ENCODE results near the gene PCDH7. TPM values are rescaled to one million over a fixed set of nuclear protein-coding genes. Genes with fewer than 3 reads are reported as not detected.

The PCDH7 gene, protein sequence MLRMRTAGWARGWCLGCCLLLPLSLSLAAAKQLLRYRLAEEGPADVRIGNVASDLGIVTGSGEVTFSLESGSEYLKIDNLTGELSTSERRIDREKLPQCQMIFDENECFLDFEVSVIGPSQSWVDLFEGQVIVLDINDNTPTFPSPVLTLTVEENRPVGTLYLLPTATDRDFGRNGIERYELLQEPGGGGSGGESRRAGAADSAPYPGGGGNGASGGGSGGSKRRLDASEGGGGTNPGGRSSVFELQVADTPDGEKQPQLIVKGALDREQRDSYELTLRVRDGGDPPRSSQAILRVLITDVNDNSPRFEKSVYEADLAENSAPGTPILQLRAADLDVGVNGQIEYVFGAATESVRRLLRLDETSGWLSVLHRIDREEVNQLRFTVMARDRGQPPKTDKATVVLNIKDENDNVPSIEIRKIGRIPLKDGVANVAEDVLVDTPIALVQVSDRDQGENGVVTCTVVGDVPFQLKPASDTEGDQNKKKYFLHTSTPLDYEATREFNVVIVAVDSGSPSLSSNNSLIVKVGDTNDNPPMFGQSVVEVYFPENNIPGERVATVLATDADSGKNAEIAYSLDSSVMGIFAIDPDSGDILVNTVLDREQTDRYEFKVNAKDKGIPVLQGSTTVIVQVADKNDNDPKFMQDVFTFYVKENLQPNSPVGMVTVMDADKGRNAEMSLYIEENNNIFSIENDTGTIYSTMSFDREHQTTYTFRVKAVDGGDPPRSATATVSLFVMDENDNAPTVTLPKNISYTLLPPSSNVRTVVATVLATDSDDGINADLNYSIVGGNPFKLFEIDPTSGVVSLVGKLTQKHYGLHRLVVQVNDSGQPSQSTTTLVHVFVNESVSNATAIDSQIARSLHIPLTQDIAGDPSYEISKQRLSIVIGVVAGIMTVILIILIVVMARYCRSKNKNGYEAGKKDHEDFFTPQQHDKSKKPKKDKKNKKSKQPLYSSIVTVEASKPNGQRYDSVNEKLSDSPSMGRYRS (N-terminal part only)
- not detected for total RNA-seq

DNA sequence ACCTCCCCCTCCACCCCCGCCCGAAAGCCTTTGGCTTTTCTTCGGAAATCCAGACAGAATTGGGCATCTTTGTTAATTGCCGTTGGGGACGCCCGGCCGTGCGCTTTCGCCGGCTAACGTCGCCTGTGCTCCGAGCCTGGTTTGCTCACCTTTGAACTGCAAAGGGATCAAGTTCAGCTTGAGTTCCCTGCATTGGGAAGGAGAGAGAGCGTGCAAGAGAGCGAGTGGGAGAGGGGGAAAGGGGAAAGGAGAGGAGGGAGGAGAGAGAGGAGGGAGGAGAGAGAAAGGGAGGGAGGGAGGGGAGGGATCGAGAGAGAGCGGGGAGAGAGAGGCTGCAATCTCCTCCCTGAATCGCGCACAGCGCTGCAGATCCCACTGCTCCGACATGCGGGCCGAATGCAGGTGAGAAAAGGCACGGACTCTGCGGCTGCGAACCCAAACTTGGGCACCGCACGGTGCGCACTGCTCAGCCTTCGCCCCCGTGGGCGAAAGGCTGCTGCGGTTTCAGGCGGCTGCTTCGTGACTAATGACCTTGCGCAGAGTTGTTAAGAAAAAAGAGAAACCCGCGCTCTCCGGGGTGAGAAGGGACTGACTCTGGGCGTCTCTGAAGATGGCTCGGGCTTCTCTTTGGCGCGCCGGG lies at the start of gene PCDH7:
PCDH7 (plus strand) TSS at position 349 of the 640 bp plus-strand sequence. CDS start 1,054 bp downstream, outside the sequence.
- Mint-ChIP-seq H3K4me1 (peaks cover 23% of the 10 kb centered on the region), H3K4me3 (peak within 1 kb of the TSS; percentile 47), H3K27ac (peak within 1 kb of the TSS; percentile 84), H3K9me3 (no peaks in the 10 kb centered on the region), H3K27me3 (peaks cover 56% of the 10 kb centered on the region), H3K36me3 (ENCODE audit: low read depth) (peaks cover 6% of the 10 kb centered on the region)
- DNase-seq = no peak
- CTCF ChIA-PET = no interaction called here
- POLR2A ChIA-PET = no interaction called here

DNA sequence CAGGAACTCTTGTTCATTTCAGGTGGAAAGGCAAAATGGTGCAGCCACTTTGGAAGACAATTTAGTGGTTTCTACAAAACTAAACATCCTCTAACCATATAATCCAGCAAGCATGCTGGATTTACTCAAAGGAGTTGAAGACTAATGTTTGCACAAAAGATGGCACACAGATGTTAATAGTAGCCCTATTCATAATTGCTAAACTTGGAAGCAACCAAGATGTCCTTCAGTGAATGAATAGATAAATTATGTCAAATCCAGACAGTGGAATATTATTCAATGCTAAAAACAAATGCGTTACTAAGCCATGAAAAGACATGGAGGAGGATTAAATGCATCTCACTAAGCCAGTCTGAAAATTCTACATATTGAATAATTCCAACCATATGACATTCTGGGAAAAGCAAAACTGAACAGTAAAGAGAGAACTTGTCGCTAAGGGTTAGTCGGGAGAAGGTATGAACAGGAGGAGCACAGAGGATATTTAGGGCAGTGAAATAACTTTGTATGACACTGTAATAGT lies 48.2 kb upstream of the PCDH7 start:
- Mint-ChIP-seq H3K4me3 (no peak overlapping the region), H3K27ac (no peak overlapping the region), H3K36me3 (ENCODE audit: low read depth) (no peaks in the 10 kb centered on the region), H3K9me3 (no peaks in the 10 kb centered on the region), H3K4me1 (no peaks in the 10 kb centered on the region), H3K27me3 (no peaks in the 10 kb centered on the region)
- POLR2A ChIA-PET = no interaction called here
- no peak for DNase-seq
- CTCF ChIA-PET = no interaction called here

DNA sequence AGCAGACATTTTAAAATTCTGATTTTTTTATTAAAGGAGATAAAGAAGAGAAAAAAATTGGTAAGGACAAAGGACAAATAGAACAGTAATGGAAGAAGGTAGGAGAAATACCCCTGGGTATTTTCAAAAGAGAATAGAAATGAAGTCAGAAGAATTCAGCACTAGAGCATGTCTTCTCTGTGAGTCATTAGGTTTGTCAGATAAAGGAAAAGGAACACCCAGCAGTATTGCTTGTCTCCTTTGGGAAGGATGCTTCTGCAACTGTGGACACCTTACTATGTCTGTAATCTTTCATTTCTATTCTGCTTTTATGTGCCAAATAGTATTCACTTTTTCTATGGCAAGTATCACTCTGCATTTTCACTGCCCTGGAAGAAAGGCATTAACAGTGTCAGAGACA lies 24.0 kb upstream of the PCDH7 start:
- ChIA-PET POLR2A (no interaction called here), CTCF (no interaction called here)
- no peaks in the 10 kb centered on the region for H3K9me3 Mint-ChIP-seq
- H3K27ac Mint-ChIP-seq = no peak overlapping the region
- no peaks in the 10 kb centered on the region for H3K4me1 Mint-ChIP-seq
- no peak for DNase-seq
- no peaks in the 10 kb centered on the region for H3K36me3 Mint-ChIP-seq (ENCODE audit: low read depth)
- no peak overlapping the region for H3K4me3 Mint-ChIP-seq
- H3K27me3 Mint-ChIP-seq = no peaks in the 10 kb centered on the region

DNA sequence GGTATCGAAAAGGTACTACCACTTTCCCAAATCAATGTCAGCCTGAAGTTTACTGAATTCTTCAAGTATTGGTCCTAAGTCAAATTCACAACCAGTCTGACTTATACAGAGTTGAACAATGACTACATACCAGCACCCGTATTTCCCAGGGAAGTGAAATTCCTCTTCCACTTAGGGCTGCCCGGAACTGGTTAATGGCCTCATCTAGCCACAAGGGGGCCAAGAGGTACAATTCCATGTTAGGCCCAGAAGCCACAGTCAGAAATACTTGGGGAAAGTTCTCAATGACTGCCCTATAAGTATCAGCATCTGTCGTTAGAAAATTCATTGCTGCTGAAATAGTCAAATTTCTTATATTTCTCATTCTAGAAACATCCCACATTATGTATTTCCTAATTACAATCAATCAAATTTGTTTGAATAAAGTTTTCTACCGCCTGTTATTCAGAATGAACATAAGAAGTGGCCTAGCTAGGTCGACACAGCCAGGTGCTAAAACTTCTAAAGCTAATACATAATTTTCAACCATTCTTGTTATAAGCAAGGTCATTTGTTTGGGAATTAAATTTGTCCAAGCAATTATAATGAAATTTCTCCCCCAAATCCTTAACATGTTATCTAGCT lies 5.6 kb upstream of the PCDH7 start:
- POLR2A ChIA-PET = no interaction called here
- Mint-ChIP-seq H3K27me3 (peaks cover 31% of the 10 kb centered on the region), H3K9me3 (no peaks in the 10 kb centered on the region), H3K4me3 (no peak overlapping the region), H3K4me1 (peaks cover 16% of the 10 kb centered on the region), H3K36me3 (ENCODE audit: low read depth) (peaks cover 5% of the 10 kb centered on the region), H3K27ac (no peak overlapping the region)
- CTCF ChIA-PET = interaction anchor here (1.2 kb wide), 1 partner anchor 11 kb away, joined by 3 read pairs; no protein-coding TSS in a partner anchor
- DNase-seq = no peak

DNA sequence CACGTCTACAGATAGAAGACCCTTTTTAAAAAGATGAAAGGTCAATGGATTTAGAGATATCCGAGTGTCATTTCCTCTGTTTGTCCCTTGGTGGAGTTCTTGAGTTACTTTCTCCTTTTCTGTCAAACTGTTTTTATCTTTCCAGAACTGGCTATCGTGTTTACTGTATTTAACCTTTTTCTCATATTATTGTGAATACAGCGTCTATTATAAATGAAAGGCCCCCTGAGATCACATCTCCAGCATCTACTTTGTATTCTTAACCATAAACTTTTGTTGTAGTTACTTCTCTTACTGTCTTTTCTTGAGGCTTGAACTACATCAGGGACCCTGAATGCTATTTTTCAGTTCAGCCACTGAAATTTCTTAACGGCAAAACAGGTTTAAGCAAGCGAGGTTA lies 4.0 kb upstream of the PCDH7 start:
- Mint-ChIP-seq H3K27me3 (peaks cover 44% of the 10 kb centered on the region), H3K27ac (no peak overlapping the region), H3K9me3 (no peaks in the 10 kb centered on the region), H3K4me3 (peak overlapping the region; percentile 36), H3K4me1 (peaks cover 23% of the 10 kb centered on the region), H3K36me3 (ENCODE audit: low read depth) (peaks cover 6% of the 10 kb centered on the region)
- DNase-seq = no peak
- ChIA-PET CTCF (no interaction called here), POLR2A (no interaction called here)

DNA sequence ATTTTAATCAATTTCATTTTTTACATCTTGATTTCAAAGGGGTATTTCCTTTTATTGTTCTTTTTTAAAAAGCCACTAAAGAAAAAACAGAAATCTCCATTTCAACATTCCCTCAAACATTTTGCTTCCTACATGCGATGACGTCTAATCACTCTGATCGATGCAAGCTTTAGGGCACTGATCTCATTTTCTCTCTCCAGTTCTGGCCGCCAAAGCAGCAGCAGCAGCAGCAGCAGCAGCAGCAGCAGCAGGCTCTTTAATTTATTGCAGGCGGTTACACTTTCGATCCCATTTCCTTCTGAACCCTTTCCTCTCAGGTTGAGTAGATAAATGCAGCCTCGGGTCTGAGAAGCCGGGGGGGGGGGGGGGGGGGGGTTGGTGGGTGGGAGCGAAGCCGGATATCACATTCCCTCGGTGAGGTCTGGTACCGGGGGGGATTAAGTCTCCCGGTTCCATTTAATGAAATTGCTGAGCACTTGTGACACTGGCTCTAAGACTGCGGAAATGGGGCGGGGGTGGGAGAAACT lies 3.4 kb upstream of the PCDH7 start:
- POLR2A ChIA-PET = no interaction called here
- Mint-ChIP-seq H3K4me1 (peaks cover 23% of the 10 kb centered on the region), H3K27ac (no peak overlapping the region), H3K36me3 (ENCODE audit: low read depth) (peaks cover 6% of the 10 kb centered on the region), H3K9me3 (no peaks in the 10 kb centered on the region), H3K4me3 (peak overlapping the region; percentile 63), H3K27me3 (peaks cover 44% of the 10 kb centered on the region)
- DNase-seq = no peak
- CTCF ChIA-PET = no interaction called here

DNA sequence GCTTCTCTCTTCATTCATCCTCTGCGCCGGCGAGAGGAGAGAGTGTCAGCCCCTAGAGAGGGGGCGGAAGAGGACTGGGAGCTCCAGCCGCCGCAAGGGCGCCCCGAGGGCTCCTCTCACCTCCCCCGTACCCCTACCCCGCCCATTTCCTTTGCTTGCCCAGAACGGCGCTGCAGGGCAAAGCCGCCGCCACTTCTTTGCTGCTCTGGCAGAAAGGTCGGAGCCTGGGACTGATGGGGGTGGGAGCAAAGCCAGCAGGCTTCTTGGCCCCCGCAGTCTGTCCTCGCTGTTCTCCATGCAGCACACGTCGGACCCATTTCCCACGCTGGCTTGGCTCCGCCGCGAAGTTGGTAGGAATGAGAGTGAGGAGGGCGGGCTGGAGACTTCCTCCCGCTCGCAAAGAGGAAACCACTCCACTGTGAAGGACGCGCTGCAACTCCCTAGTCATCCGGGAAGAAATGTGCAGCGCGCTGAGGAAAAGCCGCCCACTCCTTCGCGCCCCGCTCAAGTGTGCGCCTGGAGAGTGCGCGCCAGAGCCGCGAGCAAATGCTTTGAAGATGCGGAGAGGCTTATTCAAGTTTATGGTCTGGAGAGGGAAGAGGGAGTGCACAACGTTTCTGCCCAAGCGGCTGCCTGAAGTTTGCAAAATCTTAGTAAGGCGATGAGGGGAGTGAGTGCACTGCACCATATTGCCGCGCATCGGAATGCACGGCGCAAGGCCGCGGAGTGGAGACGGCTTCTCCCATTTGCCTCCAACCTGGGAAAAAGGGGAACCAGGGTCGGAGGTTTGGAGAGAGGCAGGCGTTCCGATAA lies 2.8 kb upstream of the PCDH7 start:
- ChIA-PET POLR2A (no interaction called here), CTCF (no interaction called here)
- Mint-ChIP-seq H3K4me3 (peak overlapping the region; percentile 63), H3K36me3 (ENCODE audit: low read depth) (peaks cover 6% of the 10 kb centered on the region), H3K9me3 (no peaks in the 10 kb centered on the region), H3K4me1 (peaks cover 23% of the 10 kb centered on the region), H3K27me3 (peaks cover 45% of the 10 kb centered on the region), H3K27ac (peak overlapping the region; percentile 25)
- peak; percentile 30 for DNase-seq

DNA sequence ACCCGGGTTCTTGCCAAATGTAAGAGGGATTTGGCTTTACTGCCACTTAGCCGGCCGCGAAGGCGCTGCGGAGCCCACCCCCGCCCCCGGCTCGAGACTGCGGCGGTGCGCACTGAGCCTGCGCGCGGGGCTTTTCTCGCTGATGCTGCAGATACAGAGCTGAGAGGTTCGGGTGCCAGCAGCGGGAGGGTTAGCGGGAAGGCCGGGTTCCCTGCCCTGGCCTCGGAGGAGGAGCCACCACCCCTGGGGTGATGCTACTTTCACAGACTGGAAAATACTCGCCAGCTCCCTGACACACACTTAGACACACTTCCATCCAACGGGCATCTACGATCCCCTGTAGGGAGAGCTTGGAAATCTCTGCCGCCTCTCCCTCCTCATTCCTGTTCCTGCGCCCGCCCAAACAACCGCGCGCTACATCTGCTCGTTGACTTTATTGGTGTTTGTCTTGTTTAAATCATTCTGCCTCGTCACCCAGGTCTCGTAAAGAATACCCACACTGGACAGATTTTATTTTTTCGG lies 2.1 kb upstream of the PCDH7 start:
- POLR2A ChIA-PET = no interaction called here
- Mint-ChIP-seq H3K36me3 (ENCODE audit: low read depth) (peaks cover 6% of the 10 kb centered on the region), H3K4me3 (peak overlapping the region; percentile 17), H3K9me3 (no peaks in the 10 kb centered on the region), H3K4me1 (peaks cover 23% of the 10 kb centered on the region), H3K27ac (peak overlapping the region; percentile 20), H3K27me3 (peaks cover 51% of the 10 kb centered on the region)
- DNase-seq = no peak
- CTCF ChIA-PET = no interaction called here

DNA sequence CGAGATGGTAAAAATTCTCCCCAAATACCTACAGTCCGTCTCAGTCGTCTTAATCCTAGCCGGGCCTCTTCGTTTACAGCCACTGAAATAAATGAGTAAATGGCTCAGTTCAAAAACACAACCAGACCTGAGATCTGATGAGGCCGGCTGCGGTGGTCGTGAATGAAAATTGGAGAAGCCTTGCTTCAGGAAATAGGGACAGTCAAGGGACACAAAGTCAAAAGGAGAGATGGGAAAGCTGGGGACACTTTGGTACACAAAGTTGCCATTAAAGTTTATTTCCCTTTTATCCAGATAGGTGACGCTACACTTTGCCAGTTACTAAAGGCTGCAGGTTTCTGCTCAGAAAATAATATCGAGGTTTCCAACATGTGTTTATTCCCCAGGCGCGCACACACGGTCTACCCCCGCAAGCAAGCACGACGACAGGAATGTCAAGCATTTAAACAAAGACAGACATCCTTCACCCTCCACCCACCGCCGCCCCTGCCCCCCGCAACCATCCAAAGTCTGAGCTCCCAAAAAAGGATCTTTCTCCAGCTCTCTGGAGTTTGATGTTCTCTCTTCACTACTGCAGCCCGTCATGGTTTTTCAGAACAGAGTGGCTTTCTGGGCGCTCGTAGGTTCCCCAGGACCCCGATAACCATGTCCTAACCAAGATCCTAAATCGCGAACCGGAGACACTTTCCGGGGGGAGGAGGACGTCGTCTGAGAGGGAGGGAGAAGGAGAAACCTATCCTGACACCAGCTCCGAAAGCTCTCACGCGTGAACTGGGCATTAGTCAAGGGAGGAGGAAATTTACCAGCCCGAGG lies 1.3 kb upstream of the PCDH7 start:
- H3K4me3 Mint-ChIP-seq = peak overlapping the region; percentile 47
- DNase-seq = no peak
- H3K9me3 Mint-ChIP-seq = no peaks in the 10 kb centered on the region
- peaks cover 23% of the 10 kb centered on the region for H3K4me1 Mint-ChIP-seq
- H3K36me3 Mint-ChIP-seq (ENCODE audit: low read depth) = peaks cover 6% of the 10 kb centered on the region
- H3K27me3 Mint-ChIP-seq = peaks cover 54% of the 10 kb centered on the region
- H3K27ac Mint-ChIP-seq = peak overlapping the region; percentile 68
- ChIA-PET CTCF (no interaction called here), POLR2A (no interaction called here)

DNA sequence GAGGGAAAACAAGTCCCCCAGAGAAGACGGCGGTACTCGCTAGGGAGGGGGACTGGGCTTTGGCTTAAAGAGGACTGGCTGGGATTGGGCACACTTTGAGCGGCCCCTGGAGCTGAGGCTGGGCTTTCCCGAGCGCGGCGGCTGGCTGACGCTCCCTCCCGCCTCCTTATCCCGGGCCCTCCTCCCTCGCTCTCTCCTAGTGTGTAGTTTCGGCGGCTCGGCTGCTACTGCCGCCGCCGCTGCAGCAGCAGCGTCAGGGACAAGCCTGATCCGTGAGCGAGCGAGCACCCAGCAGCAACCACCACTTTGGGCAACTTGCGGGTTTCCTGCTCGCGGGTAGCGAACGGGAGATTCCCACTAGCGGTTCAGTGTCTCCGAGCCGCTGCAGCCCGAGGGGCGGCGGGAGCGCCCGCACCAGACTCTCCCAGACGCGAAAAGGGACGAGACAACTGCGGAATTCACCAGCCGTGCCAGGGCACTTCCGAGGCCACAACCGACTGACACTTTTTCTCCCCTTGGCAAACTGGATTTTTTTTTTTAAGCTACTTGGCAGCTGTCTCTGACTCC lies 632 bp upstream of the PCDH7 start:
- DNase-seq = no peak
- CTCF ChIA-PET = no interaction called here
- Mint-ChIP-seq H3K36me3 (ENCODE audit: low read depth) (peaks cover 6% of the 10 kb centered on the region), H3K4me3 (peak overlapping the region; percentile 47), H3K9me3 (no peaks in the 10 kb centered on the region), H3K27ac (peak overlapping the region; percentile 84), H3K4me1 (peaks cover 23% of the 10 kb centered on the region), H3K27me3 (peaks cover 56% of the 10 kb centered on the region)
- POLR2A ChIA-PET = no interaction called here

Measured in activated CD4-positive, alpha-beta T cell treated with anti-CD3 and anti-CD28 coated beads, Interleukin-2, amount 10 ng/mL, durations not matched to agents 7 days and 5 days (primary cell).